CD4-positive, alpha-beta T cell treated with Interleukin-17A for 1 hour (primary cell): ENCODE measurements around the gene TRAF4.

Source experiments
- DNase-seq: peaks from one replicate; pipeline ENCODE4 v3.0.0-alpha.2; 2020

The TRAF4 gene, protein sequence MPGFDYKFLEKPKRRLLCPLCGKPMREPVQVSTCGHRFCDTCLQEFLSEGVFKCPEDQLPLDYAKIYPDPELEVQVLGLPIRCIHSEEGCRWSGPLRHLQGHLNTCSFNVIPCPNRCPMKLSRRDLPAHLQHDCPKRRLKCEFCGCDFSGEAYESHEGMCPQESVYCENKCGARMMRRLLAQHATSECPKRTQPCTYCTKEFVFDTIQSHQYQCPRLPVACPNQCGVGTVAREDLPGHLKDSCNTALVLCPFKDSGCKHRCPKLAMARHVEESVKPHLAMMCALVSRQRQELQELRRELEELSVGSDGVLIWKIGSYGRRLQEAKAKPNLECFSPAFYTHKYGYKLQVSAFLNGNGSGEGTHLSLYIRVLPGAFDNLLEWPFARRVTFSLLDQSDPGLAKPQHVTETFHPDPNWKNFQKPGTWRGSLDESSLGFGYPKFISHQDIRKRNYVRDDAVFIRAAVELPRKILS

GRCh38 chr17:28743243-28744103 lies at the start of gene TRAF4:
Gene TRAF4 (plus strand): TSS chr17:28744011. CDS start chr17:28744113, 102 bp downstream.
- DNase-seq, result peak; percentile 78

GRCh38 chr17:28698253-28698941 lies 45.4 kb upstream of the TRAF4 start:
- no peak for DNase-seq

GRCh38 chr17:28700278-28700677 lies 43.5 kb upstream of the TRAF4 start:
- DNase-seq, result no peak

GRCh38 chr17:28700830-28701492 lies 42.9 kb upstream of the TRAF4 start:
- DNase-seq, result no peak

GRCh38 chr17:28702026-28702751 lies 41.6 kb upstream of the TRAF4 start:
- no peak for DNase-seq

DNA sequence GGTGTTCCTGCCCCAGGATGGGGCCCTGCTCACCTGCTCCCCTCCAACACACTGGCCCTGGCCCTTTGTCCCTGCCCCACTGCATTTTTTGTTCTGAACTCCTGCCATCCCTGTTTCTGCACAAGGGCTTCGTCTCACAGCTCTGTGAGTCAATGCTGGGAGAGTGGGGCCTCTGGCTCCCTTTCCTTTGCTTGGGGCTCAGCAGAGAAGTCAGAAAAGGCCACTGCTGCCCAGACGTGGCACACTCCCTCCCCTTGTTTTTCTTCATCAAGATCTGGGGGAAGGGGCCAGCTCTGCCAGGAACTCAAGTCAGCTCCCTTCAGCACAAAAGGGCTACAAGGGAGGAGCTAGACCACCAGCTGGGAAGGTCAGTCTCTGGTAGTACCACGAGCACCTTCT lies 41.1 kb upstream of the TRAF4 start:
- no peak for DNase-seq

GRCh38 chr17:28703552-28704218 lies 40.1 kb upstream of the TRAF4 start:
- no peak for DNase-seq

DNA sequence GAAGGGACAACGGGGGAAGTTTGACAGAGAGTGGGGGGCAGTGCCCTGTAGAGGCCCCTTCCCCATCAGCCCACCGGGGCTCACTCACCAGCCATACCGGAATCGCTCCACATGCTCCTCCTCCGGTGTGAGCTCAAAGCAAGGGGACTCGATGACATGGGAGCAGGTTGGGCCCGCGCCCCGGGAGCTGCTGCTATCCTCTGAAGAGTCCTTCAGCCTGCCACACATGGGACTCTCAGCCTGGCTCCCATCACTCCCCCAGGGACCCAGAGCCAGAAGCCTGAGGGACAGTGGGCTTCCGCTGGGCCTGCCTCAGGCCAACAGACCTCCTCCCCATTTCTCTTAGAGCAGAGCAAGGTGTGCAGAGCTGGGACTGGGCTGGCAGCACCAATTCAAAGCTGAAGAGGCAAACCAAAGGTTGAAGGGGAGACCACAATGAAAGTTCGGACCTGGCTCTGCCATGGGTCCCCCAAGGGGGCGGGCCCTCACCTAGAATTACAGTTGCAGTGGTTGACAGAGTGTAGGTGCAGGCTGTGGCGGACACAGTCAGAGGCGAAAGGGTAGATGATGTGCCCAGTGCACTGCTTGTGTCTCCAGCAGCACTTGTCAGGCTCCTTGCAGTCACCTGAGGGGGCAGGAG lies 39.5 kb upstream of the TRAF4 start:
- no peak for DNase-seq

DNA sequence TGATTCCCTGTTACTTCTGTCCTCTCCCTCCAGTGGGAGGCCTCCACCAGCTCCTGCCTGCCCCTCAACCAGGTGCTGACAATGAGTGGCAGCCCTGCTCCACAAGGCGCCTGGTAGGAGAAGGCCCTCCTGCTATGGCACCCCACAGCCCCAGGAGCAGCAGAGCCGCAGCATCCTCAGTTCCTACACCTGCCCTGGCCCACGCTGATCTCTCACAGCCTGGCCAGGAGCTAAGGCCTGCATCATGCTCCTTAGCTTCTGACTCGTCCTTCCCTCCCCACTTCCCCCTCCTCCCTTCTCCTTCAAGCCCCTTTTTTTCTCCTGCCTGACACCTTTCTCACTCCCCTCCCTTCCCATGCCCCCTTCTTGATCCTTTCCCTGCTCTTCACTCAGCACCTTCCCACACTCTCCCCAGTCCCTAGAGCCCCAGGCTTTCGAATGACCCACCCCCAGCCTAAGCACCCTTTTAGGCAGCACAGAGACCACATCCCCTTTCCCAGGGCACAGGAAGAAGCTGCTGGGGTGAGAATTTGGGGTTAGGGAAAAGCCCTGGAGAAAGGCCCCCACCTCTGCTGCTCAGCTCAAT lies 38.6 kb upstream of the TRAF4 start:
- DNase-seq, result no peak

DNA sequence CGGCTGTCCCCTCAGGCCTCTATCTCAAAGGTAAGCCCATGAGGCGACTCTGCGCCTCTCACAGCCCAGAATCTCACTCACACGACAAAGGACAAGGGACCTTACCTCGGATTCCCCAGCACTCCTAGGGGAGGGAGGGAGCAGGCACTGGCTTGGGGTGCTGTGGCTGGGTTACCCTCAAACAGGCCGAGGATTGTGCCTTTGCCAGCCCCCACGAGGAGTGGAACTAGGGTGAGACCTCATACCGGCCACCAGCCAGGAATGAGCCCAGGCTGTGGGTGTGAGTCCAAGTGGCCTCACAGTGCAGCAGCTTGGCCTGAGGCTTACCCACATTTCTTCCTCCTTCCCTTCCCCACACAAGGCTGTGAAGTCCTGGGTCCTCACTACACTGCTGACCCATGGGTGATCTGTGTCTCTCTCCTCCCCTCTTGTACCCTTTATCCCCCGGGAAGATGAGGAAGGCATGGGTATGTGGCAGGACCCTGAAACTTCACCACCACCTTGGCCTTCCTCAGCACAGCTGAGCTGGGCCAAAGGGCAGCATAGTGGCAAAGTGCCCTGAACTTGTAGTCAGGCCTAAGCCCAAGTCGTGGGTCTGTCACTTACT lies 38.0 kb upstream of the TRAF4 start:
- no peak for DNase-seq

DNA sequence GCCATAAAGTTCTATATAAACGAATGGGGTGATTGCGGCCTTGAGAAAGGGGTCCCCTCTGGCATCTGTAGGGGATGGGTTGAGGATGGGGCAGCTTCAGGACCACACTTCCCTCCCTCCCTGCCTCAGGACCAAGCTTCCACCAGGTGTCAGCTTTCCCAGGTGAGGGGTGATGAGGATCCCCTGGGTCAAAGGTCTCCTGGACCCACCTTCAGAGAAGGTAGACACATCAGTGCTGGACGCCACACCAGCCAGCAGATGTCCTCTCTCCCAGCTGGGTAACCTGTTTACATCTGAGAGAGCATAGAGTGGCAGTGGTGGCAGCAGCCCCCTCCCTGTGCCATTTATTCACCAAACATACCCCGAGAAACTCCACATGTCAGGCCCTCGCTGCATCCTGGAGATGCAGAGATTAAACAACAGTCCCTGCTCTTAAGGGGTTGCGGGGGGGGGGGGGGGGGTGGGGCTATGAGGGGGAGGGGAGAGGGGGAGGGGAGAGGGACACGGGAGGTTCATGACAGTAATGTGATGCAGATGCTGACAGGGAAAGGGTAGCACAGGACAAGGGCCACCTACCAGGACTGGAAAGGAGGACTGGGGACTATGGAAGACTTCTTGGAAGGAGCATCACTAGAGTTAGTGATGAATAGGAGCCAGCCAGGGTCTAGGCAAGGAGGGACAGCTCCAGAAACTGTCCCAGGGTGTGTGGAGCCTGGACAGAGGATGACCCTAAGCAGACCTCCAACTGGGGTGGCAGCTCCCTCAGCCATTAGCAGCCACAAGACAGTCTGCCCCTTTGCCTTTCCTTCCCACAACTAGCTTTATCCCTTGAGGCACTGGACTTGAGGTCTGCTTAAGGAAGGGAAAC lies 37.1 kb upstream of the TRAF4 start:
- no peak for DNase-seq

GRCh38 chr17:28707339-28707720 lies 36.5 kb upstream of the TRAF4 start:
- DNase-seq, result no peak

- peak; percentile 94 for DNase-seq
These were observed 32.7 kb upstream of the TRAF4 start for GRCh38 chr17:28710861-28711722.

DNA sequence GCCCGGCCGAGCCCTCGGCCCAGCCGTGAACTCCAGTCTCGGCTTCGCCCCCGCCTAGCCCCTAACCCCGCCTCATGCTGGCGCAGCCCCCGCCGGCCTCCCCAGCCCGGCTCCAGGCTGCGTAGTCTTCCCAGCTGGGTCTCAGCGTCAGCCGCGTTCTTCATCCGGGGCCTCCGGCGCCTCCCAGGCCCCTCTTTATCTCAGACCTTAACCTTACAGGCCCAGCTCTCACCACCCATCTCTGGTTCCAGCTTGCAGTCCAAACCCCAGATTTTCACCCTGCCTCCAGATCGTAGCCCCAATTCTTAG lies 32.1 kb upstream of the TRAF4 start, which contains the start of gene PROCA1:
Gene PROCA1, minus strand, starts transcription at position 166 of the 309 bp plus-strand sequence. CDS start 228 bp downstream, outside the sequence.
- DNase-seq, result peak; percentile 48

DNA sequence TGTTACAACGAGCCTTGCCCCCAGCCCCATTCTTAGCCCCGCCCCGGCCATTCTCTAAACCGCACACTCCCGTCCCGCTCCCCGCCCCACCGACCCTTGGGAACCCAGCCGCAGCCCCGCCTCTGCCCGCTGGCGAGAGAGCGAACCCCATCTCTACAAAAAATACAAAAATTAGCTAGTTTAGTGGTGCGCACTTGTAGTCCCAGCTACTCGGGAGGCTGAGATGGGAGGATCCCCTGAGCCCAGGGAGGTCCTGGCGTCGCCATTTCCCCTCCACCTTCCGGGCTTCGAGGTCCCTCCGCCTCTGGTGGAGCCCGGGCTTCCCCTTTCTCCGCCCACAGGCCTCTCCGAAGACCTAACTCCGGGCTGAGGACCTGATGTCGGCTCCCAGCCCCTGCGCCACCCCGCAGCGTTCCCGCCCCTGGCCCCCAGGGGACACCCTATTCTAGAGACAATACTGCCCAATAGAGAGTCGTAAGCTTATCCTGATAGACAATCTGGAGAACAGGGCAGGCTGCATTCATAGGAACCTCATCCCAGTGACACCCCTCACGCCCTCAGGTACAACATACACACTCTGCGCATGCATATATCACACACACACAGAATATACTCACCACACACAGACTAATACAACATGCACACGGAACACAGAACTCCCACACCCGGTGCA lies 31.6 kb upstream of the TRAF4 start:
- DNase-seq, result peak; percentile 81

- no peak for DNase-seq
These were observed 31.0 kb upstream of the TRAF4 start for GRCh38 chr17:28712705-28713415.

DNA sequence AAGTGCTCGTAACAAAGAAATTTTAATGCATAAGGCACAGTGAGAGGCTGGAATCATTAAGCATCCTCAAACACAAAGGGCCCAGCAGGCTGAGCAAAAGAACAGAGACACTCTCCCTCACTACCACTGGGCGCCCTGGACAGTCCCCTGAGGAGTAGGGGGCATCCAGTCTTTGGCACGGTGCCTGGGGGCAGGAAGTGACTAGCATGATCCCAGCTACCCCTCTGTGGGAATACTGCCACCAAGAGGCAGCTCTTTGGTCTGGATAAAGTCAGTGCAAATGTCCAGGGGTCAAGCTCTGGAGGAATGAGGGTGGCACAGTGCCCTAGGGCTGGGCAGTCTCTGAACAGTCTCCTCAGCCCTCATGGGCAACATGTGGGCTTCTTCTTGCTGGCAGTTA lies 29.5 kb upstream of the TRAF4 start:
- DNase-seq, result no peak
